ENCODE measurements around the gene EGFL8. TPM values are rescaled to one million over a fixed set of nuclear protein-coding genes. Genes with fewer than 3 reads are reported as not detected.
A peak's percentile ranks its signal among the peaks of the same experiment; 100 is the strongest.

The EGFL8 gene
- total and polyA plus RNA-seq, 9 of the 15 experiments (the other 6 are each of a cell fraction or from before 2014, with no cell fraction given), result 2.2 to 47.4 (median 14.2) TPM

GRCh38 chr6:32195902-32196681 is 31.7 kb downstream of the EGFL8 start (continued):
- TF ChIP-seq SFPQ (IDR thresholded peaks at IDR 0.05; ENCODE audit: low read depth, low read length) (no peak), TAL1 (IDR thresholded peaks at IDR 0.05) (no peak), EP300 (IDR thresholded peaks at IDR 0.05; ENCODE audit: low read length) (no peak), SAFB (IDR thresholded peaks at IDR 0.05; ENCODE audit: borderline replicate concordance, low read depth, low read length) (no peak), RAD21 (CRISPR knock-in tag; conservative IDR thresholded peaks at IDR 0.05 in 1 of 2, IDR thresholded peaks at IDR 0.05 in 1 of 2) (no peak), ZNF277 (CRISPR knock-in tag; IDR thresholded peaks at IDR 0.05; ENCODE audit: borderline replicate concordance) (no peak), ZNF449 (CRISPR knock-in tag; IDR thresholded peaks at IDR 0.05) (no peak), ATF1 (CRISPR knock-in tag; IDR thresholded peaks at IDR 0.05) (peak; percentile 93), ATF1 (tag; IDR thresholded peaks at IDR 0.05) (peak; percentile 99), CREB1 (IDR thresholded peaks at IDR 0.05) (peak; percentile 99), CREB1 (CRISPR knock-in tag; IDR thresholded peaks at IDR 0.05) (peak; percentile 99), TRIM24 (IDR thresholded peaks at IDR 0.05) (peak in 1 of 2 experiments; percentile 11; a peak in 1 of 4 replicates), CSDE1 (IDR thresholded peaks at IDR 0.05) (peak in 1 of 2 experiments; percentile 91; a peak in 2 of 4 replicates), ZZZ3 (IDR thresholded peaks at IDR 0.05) (0 out of 2 replicates have a peak, but pooled peaks have one; percentile 46), BRF1 (IDR thresholded peaks at IDR 0.05; ENCODE audit: borderline replicate concordance, extremely low read depth, insufficient read length) (no peak), TFAP4 (CRISPR knock-in tag; IDR thresholded peaks at IDR 0.05; ENCODE audit: borderline replicate concordance) (peak; percentile 51; the same call in 1 of the 2 replicates), HMGXB4 (CRISPR knock-in tag; IDR thresholded peaks at IDR 0.05) (peak; percentile 48; the same call in 1 of the 2 replicates)

All from K562 (cell line).